CD4-positive, alpha-beta memory T cell (primary cell): ENCODE data around the gene BCL11A. TPM values are rescaled to one million over a fixed set of nuclear protein-coding genes. Genes with fewer than 3 reads are reported as not detected.

Experiments used
- CTCF ChIA-PET: fragments of 350-600 bp; sonication (Branson Sonifier 250); formaldehyde crosslinking; loops from one replicate; lab custom pipeline; 2021; ENCODE audit warnings: inconsistent platforms; ENCODE audit not compliant: partially characterized antibody; lab: Charles Lee
- POLR2A ChIA-PET: fragments of 350-600 bp; sonication (Branson Sonifier 250); formaldehyde crosslinking; loops from one replicate; lab custom pipeline; 2021; ENCODE audit not compliant: partially characterized antibody; lab: Charles Lee
- DNase-seq, 5 donors: peaks; one replicate each; pipeline versions ENCODE4 v3.0.0 to v3.0.0-alpha.2; 2020 to 2022; ENCODE audit warnings: mixed read lengths in 1 of 5
- H3K27ac ChIP-seq: one replicate; pipeline ENCODE4 v1.7.0; 2013; ENCODE audit warnings: low read depth, low read length
- H3K27me3 ChIP-seq: 2 replicates; pipeline ENCODE4 v1.7.0; 2013; ENCODE audit warnings: mild to moderate bottlenecking, low read length, moderate library complexity; ENCODE audit not compliant: insufficient read depth
- H3K36me3 ChIP-seq: 2 replicates; pipeline ENCODE4 v1.7.0; 2013; ENCODE audit warnings: mild to moderate bottlenecking, low read length, moderate library complexity; ENCODE audit not compliant: insufficient read depth
- H3K4me1 ChIP-seq: 2 replicates; pipeline ENCODE4 v1.7.0; 2013; ENCODE audit warnings: mild to moderate bottlenecking, low read length, moderate library complexity; ENCODE audit not compliant: insufficient read depth
- H3K4me3 ChIP-seq, 2 donors: one replicate each; pipeline ENCODE4 v1.7.0; 2013; ENCODE audit warnings: low read length in 2 of 2, mild to moderate bottlenecking in 1 of 2
- H3K9me3 ChIP-seq, 2 donors: one replicate each; pipeline ENCODE4 v1.7.0; 2013; ENCODE audit warnings: low read length in 2 of 2, control low read depth in 1 of 2; ENCODE audit not compliant: control insufficient read depth in 1 of 2
- H3K27ac Mint-ChIP-seq, 7 donors: one replicate each; pipeline ENCODE4 v1.8.0; 2020 to 2021; ENCODE audit warnings: mixed read lengths in 7 of 7, mild to moderate bottlenecking in 6 of 7, inconsistent platforms in 3 of 7, moderate library complexity in 3 of 7
- H3K27me3 Mint-ChIP-seq, 2 donors: one replicate each; pipeline ENCODE4 v1.8.0; 2020 to 2021; ENCODE audit warnings: mixed read lengths in 2 of 2
- H3K36me3 Mint-ChIP-seq, 2 donors: one replicate each; pipeline ENCODE4 v1.8.0; 2020 to 2021; ENCODE audit warnings: mixed read lengths in 2 of 2, inconsistent platforms in 1 of 2, mild to moderate bottlenecking in 1 of 2
- H3K4me1 Mint-ChIP-seq, 4 donors: one replicate each; pipeline ENCODE4 v1.8.0; 2020 to 2021; ENCODE audit warnings: mixed read lengths in 4 of 4, mild to moderate bottlenecking in 1 of 4
- H3K4me3 Mint-ChIP-seq, 8 donors: one replicate each; pipeline ENCODE4 v1.8.0; 2020 to 2021; ENCODE audit warnings: mixed read lengths in 8 of 8, mild to moderate bottlenecking in 7 of 8, moderate library complexity in 6 of 8, inconsistent platforms in 3 of 8
- H3K9me3 Mint-ChIP-seq, 8 donors: one replicate each; pipeline ENCODE4 v1.8.0; 2020 to 2021; ENCODE audit warnings: mixed read lengths in 8 of 8, mild to moderate bottlenecking in 5 of 8, inconsistent platforms in 3 of 8, moderate library complexity in 1 of 8
- intact Hi-C: fragments of 100-400 bp; cut with micrococcal nuclease; formaldehyde crosslinking; loops from one replicate; pipeline ENCODE4 v1.15.1; 2023
- polyA plus RNA-seq, 2 donors: library from polyadenylated mRNA; unstranded; fragments of 300-500 nt; fragmentation: Illumina TruSeq; gene quantifications; one replicate each; pipeline ENCODE4 v1.2.3, GENCODE V29; 2021
- total RNA-seq, 2 experiments: library from RNA; stranded (reverse); gene quantifications; one replicate each; pipeline ENCODE4 v1.2.3, GENCODE V29; 2021

BCL11A gene
- total and polyA plus RNA-seq, 4 experiments from 2014 or later: 0.12 to 1.6 TPM; not detected in 2

DNA sequence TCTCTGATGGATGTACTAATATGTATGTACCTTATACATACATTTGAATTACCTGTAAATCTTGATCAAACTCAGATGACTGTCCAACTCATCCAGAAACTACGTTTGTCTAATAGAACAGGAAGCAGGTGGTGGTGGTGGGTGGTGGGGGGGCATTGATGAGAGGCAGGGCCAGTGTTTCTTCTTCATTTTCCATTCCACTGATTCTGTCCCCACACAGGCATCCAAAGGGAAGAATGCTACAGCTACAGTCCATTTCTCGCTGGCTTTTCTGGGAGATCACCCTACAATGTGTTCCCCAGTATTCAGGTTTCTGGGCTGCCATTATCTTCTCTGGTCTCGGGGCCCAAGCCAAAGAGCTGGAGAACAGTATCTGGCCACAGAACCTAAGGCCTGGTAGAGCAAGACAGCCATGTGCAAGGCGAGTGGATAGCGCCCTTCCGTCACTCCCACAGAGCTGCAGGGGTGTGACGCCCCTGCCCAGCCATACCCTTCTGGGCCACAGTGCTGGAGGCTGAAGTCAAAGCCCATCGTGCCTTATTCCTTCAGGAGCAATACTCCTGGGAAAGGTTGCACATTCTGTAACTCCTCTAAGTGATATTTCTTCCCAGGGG, 54.5 kb downstream of the BCL11A start:
- Histone ChIP-seq H3K27ac (no peak overlapping the region), H3K9me3 (no peaks in the 10 kb centered on the region), H3K27me3 (no peaks in the 10 kb centered on the region), H3K4me1 (no peaks in the 10 kb centered on the region), H3K36me3 (no peaks in the 10 kb centered on the region), H3K4me3 (no peak overlapping the region)
- POLR2A ChIA-PET: no interaction called here
- intact Hi-C loops: no loop called here
- CTCF ChIA-PET: no interaction called here
- Mint-ChIP-seq H3K9me3 (no peaks in the 10 kb centered on the region), H3K36me3 (no peaks in the 10 kb centered on the region), H3K27ac (no peak overlapping the region), H3K4me3 (no peak overlapping the region), H3K4me1 (no peaks in the 10 kb centered on the region), H3K27me3 (peaks cover 5% of the 10 kb centered on the region in 2 donors)
- DNase-seq: no peak

- Mint-ChIP-seq H3K9me3 (no peaks in the 10 kb centered on the region), H3K36me3 (no peaks in the 10 kb centered on the region), H3K4me3 (no peak overlapping the region), H3K27me3 (peaks cover 2 to 5% of the 10 kb centered on the region in 2 donors), H3K27ac (no peak overlapping the region), H3K4me1 (no peaks in the 10 kb centered on the region)
- intact Hi-C loops: no loop called here
- Histone ChIP-seq H3K27ac (no peak overlapping the region), H3K4me1 (no peaks in the 10 kb centered on the region), H3K36me3 (no peaks in the 10 kb centered on the region), H3K27me3 (no peaks in the 10 kb centered on the region), H3K9me3 (no peaks in the 10 kb centered on the region), H3K4me3 (no peak overlapping the region)
- no peak for DNase-seq
- ChIA-PET POLR2A (no interaction called here), CTCF (no interaction called here)
These were observed 55.2 kb downstream of the BCL11A start for GRCh38 chr2:60498127-60498815.

GRCh38 chr2:60497500-60497899, 56.0 kb downstream of the BCL11A start:
- no peak overlapping the region for H3K27ac ChIP-seq
- H3K4me1 Mint-ChIP-seq: no peaks in the 10 kb centered on the region
- no peaks in the 10 kb centered on the region for H3K36me3 ChIP-seq
- no peaks in the 10 kb centered on the region for H3K4me1 ChIP-seq
- intact Hi-C loops: no loop called here
- POLR2A ChIA-PET: no interaction called here
- no peak for DNase-seq
- H3K27me3 Mint-ChIP-seq: peaks cover 2 to 5% of the 10 kb centered on the region in 2 donors
- no peaks in the 10 kb centered on the region for H3K9me3 ChIP-seq
- no peak overlapping the region for H3K27ac Mint-ChIP-seq
- CTCF ChIA-PET: interaction anchor here (0.8 kb wide), 1 partner anchor 84 kb away, joined by 3 read pairs; no protein-coding TSS in a partner anchor
- H3K36me3 Mint-ChIP-seq: no peaks in the 10 kb centered on the region
- H3K4me3 ChIP-seq: no peak overlapping the region
- H3K9me3 Mint-ChIP-seq: peaks cover 0 to under 1% (median 0%) of the 10 kb centered on the region in 8 donors
- H3K4me3 Mint-ChIP-seq: no peak overlapping the region
- H3K27me3 ChIP-seq: no peaks in the 10 kb centered on the region

- no peak overlapping the region for H3K27ac Mint-ChIP-seq
- Histone ChIP-seq H3K27me3 (no peaks in the 10 kb centered on the region), H3K4me1 (no peaks in the 10 kb centered on the region), H3K27ac (no peak overlapping the region), H3K9me3 (no peaks in the 10 kb centered on the region), H3K4me3 (no peak overlapping the region), H3K36me3 (no peaks in the 10 kb centered on the region)
- no peak overlapping the region for H3K4me3 Mint-ChIP-seq
- H3K4me1 Mint-ChIP-seq: no peaks in the 10 kb centered on the region
- H3K27me3 Mint-ChIP-seq: peaks cover 0 to 3% of the 10 kb centered on the region in 2 donors
- CTCF ChIA-PET: interaction anchor here (0.8 kb wide), 1 partner anchor 85 kb away, joined by 3 read pairs; no protein-coding TSS in a partner anchor
- intact Hi-C loops: no loop called here
- DNase-seq: no peak
- POLR2A ChIA-PET: no interaction called here
- H3K9me3 Mint-ChIP-seq: peaks cover 0 to 3% (median 0%) of the 10 kb centered on the region in 8 donors
- no peaks in the 10 kb centered on the region for H3K36me3 Mint-ChIP-seq
These were observed 56.5 kb downstream of the BCL11A start for GRCh38 chr2:60496956-60497355.

- intact Hi-C loops: no loop called here
- Histone ChIP-seq H3K9me3 (no peaks in the 10 kb centered on the region), H3K36me3 (no peaks in the 10 kb centered on the region), H3K27ac (no peak overlapping the region), H3K4me1 (no peaks in the 10 kb centered on the region), H3K27me3 (no peaks in the 10 kb centered on the region), H3K4me3 (no peak overlapping the region)
- CTCF ChIA-PET: no interaction called here
- Mint-ChIP-seq H3K27ac (no peak overlapping the region), H3K27me3 (peaks cover 0 to 1% of the 10 kb centered on the region in 2 donors), H3K4me3 (no peak overlapping the region), H3K36me3 (no peaks in the 10 kb centered on the region), H3K4me1 (no peaks in the 10 kb centered on the region), H3K9me3 (peaks cover 0 to 3% (median 0%) of the 10 kb centered on the region in 8 donors)
- POLR2A ChIA-PET: no interaction called here
- no peak for DNase-seq
These were observed 57.0 kb downstream of the BCL11A start for GRCh38 chr2:60496475-60496874.

DNA sequence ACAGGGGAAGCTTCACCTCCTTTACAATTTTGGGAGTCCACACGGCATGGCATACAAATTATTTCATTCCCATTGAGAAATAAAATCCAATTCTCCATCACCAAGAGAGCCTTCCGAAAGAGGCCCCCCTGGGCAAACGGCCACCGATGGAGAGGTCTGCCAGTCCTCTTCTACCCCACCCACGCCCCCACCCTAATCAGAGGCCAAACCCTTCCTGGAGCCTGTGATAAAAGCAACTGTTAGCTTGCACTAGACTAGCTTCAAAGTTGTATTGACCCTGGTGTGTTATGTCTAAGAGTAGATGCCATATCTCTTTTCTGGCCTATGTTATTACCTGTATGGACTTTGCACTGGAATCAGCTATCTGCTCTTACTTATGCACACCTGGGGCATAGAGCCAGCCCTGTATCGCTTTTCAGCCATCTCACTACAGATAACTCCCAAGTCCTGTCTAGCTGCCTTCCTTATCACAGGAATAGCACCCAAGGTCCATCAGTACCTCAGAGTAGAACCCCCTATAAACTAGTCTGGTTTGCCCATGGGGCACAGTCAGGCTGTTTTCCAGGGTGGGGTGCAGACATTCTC, 58.3 kb downstream of the BCL11A start:
- Mint-ChIP-seq H3K4me3 (no peak overlapping the region), H3K27ac (no peak overlapping the region), H3K9me3 (peaks cover 0 to 3% (median 0%) of the 10 kb centered on the region in 8 donors), H3K27me3 (peaks cover 1 to 5% of the 10 kb centered on the region in 2 donors), H3K4me1 (no peaks in the 10 kb centered on the region), H3K36me3 (no peaks in the 10 kb centered on the region)
- Histone ChIP-seq H3K27ac (no peak overlapping the region), H3K9me3 (no peaks in the 10 kb centered on the region), H3K4me1 (no peaks in the 10 kb centered on the region), H3K4me3 (no peak overlapping the region), H3K36me3 (no peaks in the 10 kb centered on the region), H3K27me3 (no peaks in the 10 kb centered on the region)
- CTCF ChIA-PET: no interaction called here
- POLR2A ChIA-PET: no interaction called here
- no peak for DNase-seq
- intact Hi-C loops: no loop called here

GRCh38 chr2:60493804-60494387, 59.6 kb downstream of the BCL11A start:
- H3K4me3 Mint-ChIP-seq: no peak overlapping the region
- H3K27me3 Mint-ChIP-seq: peaks cover 1 to 4% of the 10 kb centered on the region in 2 donors
- H3K36me3 ChIP-seq: no peaks in the 10 kb centered on the region
- H3K9me3 Mint-ChIP-seq: peaks cover 0 to 3% (median 0%) of the 10 kb centered on the region in 8 donors
- ChIA-PET CTCF (no interaction called here), POLR2A (no interaction called here)
- H3K9me3 ChIP-seq: no peaks in the 10 kb centered on the region
- no peak overlapping the region for H3K27ac Mint-ChIP-seq
- no peak overlapping the region for H3K27ac ChIP-seq
- intact Hi-C loops: no loop called here
- no peaks in the 10 kb centered on the region for H3K36me3 Mint-ChIP-seq
- H3K27me3 ChIP-seq: no peaks in the 10 kb centered on the region
- H3K4me3 ChIP-seq: no peak overlapping the region
- H3K4me1 ChIP-seq: no peaks in the 10 kb centered on the region
- DNase-seq: no peak
- no peaks in the 10 kb centered on the region for H3K4me1 Mint-ChIP-seq
